Neuronal stem cell (in vitro differentiated cells): ENCODE results near the gene DVL1.
"Not testable (repeated sequence)": the region's sequence is repeated elsewhere in the genome, so short reads cannot be mapped to it uniquely, and the experiment has no call there.

ENCODE experiments used
- DNase-seq: peaks from one replicate; pipeline ENCODE4 v3.0.0-alpha.2; 2013; ENCODE audit warnings: low spot score
- H2AFZ ChIP-seq: one replicate; pipeline ENCODE4 v1.6.1; 2013; ENCODE audit warnings: mild to moderate bottlenecking, low read length, inconsistent platforms
- H2AK5ac ChIP-seq: 2 replicates; pipeline ENCODE4 v1.6.1; 2013; ENCODE audit warnings: low read depth, mild to moderate bottlenecking, inconsistent platforms, low read length, moderate library complexity, mixed read lengths
- H2BK120ac ChIP-seq: 2 replicates; pipeline ENCODE4 v1.6.1; 2013; ENCODE audit warnings: low read depth, mild to moderate bottlenecking, inconsistent platforms, low read length, moderate library complexity, mixed read lengths
- H2BK12ac ChIP-seq: one replicate; pipeline ENCODE4 v1.6.1; 2013; ENCODE audit warnings: low read length, inconsistent platforms
- H2BK15ac ChIP-seq: 2 replicates; pipeline ENCODE4 v1.6.1; 2013; ENCODE audit warnings: mild to moderate bottlenecking, low read length, inconsistent platforms, mixed read lengths
- H2BK5ac ChIP-seq: one replicate; pipeline ENCODE4 v1.6.1; 2013; ENCODE audit warnings: inconsistent platforms, mild to moderate bottlenecking, low read length, moderate library complexity
- H3K14ac ChIP-seq: one replicate; pipeline ENCODE4 v1.6.1; 2013; ENCODE audit warnings: low read length, inconsistent platforms
- H3K18ac ChIP-seq: 2 replicates; pipeline ENCODE4 v1.6.1; 2013; ENCODE audit warnings: low read length, inconsistent platforms
- H3K23ac ChIP-seq: 2 replicates; pipeline ENCODE4 v1.6.1; 2013; ENCODE audit warnings: low read depth, mild to moderate bottlenecking, mixed read lengths, low read length, inconsistent platforms; ENCODE audit not compliant: poor library complexity
- H3K27ac ChIP-seq: replicated peaks from 3 replicates; pipeline ENCODE4 v1.5.1; 2013; ENCODE audit warnings: low read length, inconsistent platforms
- H3K27me3 ChIP-seq, 3 experiments: 2 replicates each; pipeline ENCODE4 v1.6.1; 2013; ENCODE audit warnings: low read length in 3 of 3, mild to moderate bottlenecking in 2 of 3, inconsistent platforms in 1 of 3, low read depth in 1 of 3, mixed read lengths in 1 of 3, moderate library complexity in 1 of 3; ENCODE audit not compliant: control insufficient read depth in 3 of 3, insufficient read depth in 3 of 3
- H3K36me3 ChIP-seq, 2 donors: replicated peaks in 1 of 2; 2 replicates each; pipeline ENCODE4 v1.6.1; 2013; ENCODE audit warnings: low read length in 2 of 2; ENCODE audit not compliant: control insufficient read depth in 2 of 2, insufficient read depth in 2 of 2
- H3K4ac ChIP-seq: 2 replicates; pipeline ENCODE4 v1.6.1; 2013; ENCODE audit warnings: inconsistent platforms, mild to moderate bottlenecking, low read length, moderate library complexity
- H3K4me1 ChIP-seq, 2 donors: 1 replicate in 1 of 2; 2 replicates in 1 of 2; pipeline ENCODE4 v1.6.1; 2013; ENCODE audit warnings: low read length in 2 of 2, low read depth in 1 of 2; ENCODE audit not compliant: control insufficient read depth in 2 of 2, insufficient read depth in 1 of 2
- H3K4me2 ChIP-seq: one replicate; pipeline ENCODE4 v1.6.1; 2013; ENCODE audit warnings: mild to moderate bottlenecking, low read length, inconsistent platforms; ENCODE audit not compliant: insufficient read depth, poor library complexity, severe bottlenecking
- H3K4me3 ChIP-seq, 2 donors: 2 replicates each; pipeline ENCODE4 v1.5.1; 2013; ENCODE audit warnings: low read length in 2 of 2, mild to moderate bottlenecking in 2 of 2, inconsistent platforms in 1 of 2, moderate library complexity in 1 of 2
- H3K79me1 ChIP-seq: one replicate; pipeline ENCODE4 v1.6.1; 2013; ENCODE audit warnings: low read depth, mild to moderate bottlenecking, inconsistent platforms, low read length, moderate library complexity
- H3K9ac ChIP-seq: one replicate; pipeline ENCODE4 v1.6.1; 2013; ENCODE audit warnings: mild to moderate bottlenecking, low read depth, low read length, inconsistent platforms; ENCODE audit not compliant: poor library complexity
- H3K9me3 ChIP-seq, 2 donors: replicated peaks in 1 of 2; 2 replicates each; pipeline versions ENCODE3 to v1.6.1; 2013; ENCODE audit warnings: low read length in 2 of 2, mild to moderate bottlenecking in 2 of 2, inconsistent platforms in 1 of 2, low read depth in 1 of 2, mixed read lengths in 1 of 2, moderate library complexity in 1 of 2; ENCODE audit not compliant: control insufficient read depth in 2 of 2, insufficient read depth in 1 of 2
- H4K8ac ChIP-seq: one replicate; pipeline ENCODE4 v1.6.1; 2013; ENCODE audit warnings: low read depth, mild to moderate bottlenecking, inconsistent platforms, low read length, moderate library complexity
- H4K91ac ChIP-seq: one replicate; pipeline ENCODE4 v1.6.1; 2013; ENCODE audit warnings: low read length, low read depth, mild to moderate bottlenecking, inconsistent platforms; ENCODE audit not compliant: poor library complexity
- WGBS, 2 donors: extraction: QIAGEN DNeasy Blood & Tissue Kit; methylation state at CpG; one replicate each; pipeline ENCODE4 v1.1.7; 2013; ENCODE audit warnings: missing lambda C conversion rate in 2 of 2, mixed read lengths in 1 of 2; ENCODE audit not compliant: insufficient read length in 2 of 2, insufficient replicate concordance in 1 of 2; ENCODE audit errors: extremely low coverage in 2 of 2; 5-methylcytosine and 5-hydroxymethylcytosine counted together

The DVL1 gene

GRCh38 chr1:1316199-1316598, 33.0 kb downstream of the DVL1 start:
- H2BK120ac ChIP-seq, H3K9ac ChIP-seq, H2AFZ ChIP-seq, H2AK5ac ChIP-seq, H3K14ac ChIP-seq, H3K18ac ChIP-seq, H3K4me2 ChIP-seq, H4K91ac ChIP-seq, H2BK15ac ChIP-seq, H4K8ac ChIP-seq, H3K9me3 ChIP-seq, H2BK12ac ChIP-seq, H3K4me3 ChIP-seq, H3K23ac ChIP-seq, H3K4ac ChIP-seq, DNase-seq, H2BK5ac ChIP-seq, H3K4me1 ChIP-seq, H3K27me3 ChIP-seq: not testable (repeated sequence)
- WGBS, 2 donors = no CpG with 5 or more reads among the region's 8 CpGs
- Histone ChIP-seq H3K79me1 (peaks cover 34% of the 10 kb centered on the region), H3K36me3 (peaks cover 50 to 94% of the 10 kb centered on the region in 2 donors), H3K27ac (peak overlapping the region; percentile 69)

- Histone ChIP-seq H2BK15ac (no peak overlapping the region), H4K91ac (no peak overlapping the region), H3K9ac (no peak overlapping the region), H2AFZ (no peak overlapping the region), H3K23ac (peak overlapping the region; percentile 97), H3K27ac (peak overlapping the region; percentile 69), H3K14ac (no peak overlapping the region), H2AK5ac (peak overlapping the region; percentile 94), H3K18ac (no peak overlapping the region), H3K36me3 (peaks cover 52 to 94% of the 10 kb centered on the region in 2 donors), H3K4ac (no peak overlapping the region), H2BK12ac (no peak overlapping the region), H4K8ac (no peak overlapping the region), H3K79me1 (peaks cover 28% of the 10 kb centered on the region), H3K4me3 (no peak overlapping the region), H2BK5ac (peak overlapping the region; percentile 87), H3K27me3 (no peaks in the 10 kb centered on the region), H2BK120ac (peak overlapping the region; percentile 72), H3K9me3 (no peaks in the 10 kb centered on the region), H3K4me1 (peaks cover 0 to 7% of the 10 kb centered on the region in 2 donors), H3K4me2 (no peak overlapping the region)
- no CpG with 5 or more reads among the region's 26 CpGs for WGBS, 2 donors
- DNase-seq = no peak
Measured at GRCh38 chr1:1315435-1315954, 33.7 kb downstream of the DVL1 start.

- Histone ChIP-seq H3K9me3 (no peaks in the 10 kb centered on the region), H3K18ac (no peak overlapping the region), H2BK120ac (peak overlapping the region; percentile 72), H2BK5ac (peak overlapping the region; percentile 87), H3K27ac (peak overlapping the region; percentile 61), H4K91ac (no peak overlapping the region), H3K27me3 (no peaks in the 10 kb centered on the region), H3K4me2 (no peak overlapping the region), H4K8ac (peak overlapping the region; percentile 65), H3K14ac (no peak overlapping the region), H3K9ac (peak overlapping the region; percentile 60), H3K4me1 (peaks cover 0 to 7% of the 10 kb centered on the region in 2 donors), H2BK12ac (no peak overlapping the region), H2BK15ac (no peak overlapping the region), H3K79me1 (peaks cover 22% of the 10 kb centered on the region), H3K23ac (peak overlapping the region; percentile 97), H3K4me3 (no peak overlapping the region), H2AK5ac (peak overlapping the region; percentile 94), H3K36me3 (peaks cover 57 to 94% of the 10 kb centered on the region in 2 donors), H3K4ac (no peak overlapping the region), H2AFZ (no peak overlapping the region)
- DNase-seq = no peak
- WGBS, 2 donors = no CpG with 5 or more reads among the region's 23 CpGs
Measured at GRCh38 chr1:1314678-1315335, 34.4 kb downstream of the DVL1 start.

- H3K36me3 ChIP-seq = peaks cover 52 to 94% of the 10 kb centered on the region in 2 donors
Measured at GRCh38 chr1:1314237-1314586, 35.0 kb downstream of the DVL1 start.

More at GRCh38 chr1:1314237-1314586, 35.0 kb downstream of the DVL1 start:
- Histone ChIP-seq H2AFZ (no peak overlapping the region), H3K14ac (no peak overlapping the region), H2AK5ac (no peak overlapping the region), H3K27me3 (no peaks in the 10 kb centered on the region), H3K9me3 (no peaks in the 10 kb centered on the region), H4K8ac (no peak overlapping the region), H3K23ac (no peak overlapping the region), H2BK12ac (no peak overlapping the region), H3K18ac (no peak overlapping the region), H3K4me1 (peaks cover 5 to 13% of the 10 kb centered on the region in 2 donors), H2BK120ac (no peak overlapping the region), H2BK15ac (no peak overlapping the region), H4K91ac (no peak overlapping the region), H3K4me3 (peak overlapping the region in 1 of 2 donors; percentile 21), H3K4ac (no peak overlapping the region), H3K79me1 (peaks cover 20% of the 10 kb centered on the region), H3K9ac (no peak overlapping the region), H2BK5ac (no peak overlapping the region), H3K4me2 (no peak overlapping the region), H3K27ac (no peak overlapping the region)
- no CpG with 5 or more reads among the region's 15 CpGs for WGBS, 2 donors
- DNase-seq = no peak
